Pulmonary artery endothelial cell (primary cell): ENCODE results near the gene ITSN1. TPM values are rescaled to one million over a fixed set of nuclear protein-coding genes. Genes with fewer than 3 reads are reported as not detected.

ENCODE experiments used
- total RNA-seq: library from RNA; depleted of rRNA; stranded (reverse); fragments of >200 nt; gene quantifications from 2 replicates; pipeline ENCODE4 v1.2.3, GENCODE V29; 2014

The ITSN1 gene
- total RNA-seq, 1 donor from 2014 or later: 66.4 TPM

Other genes starting within 250 kb of the ITSN1 start
- 63.6 and 68.8 TPM in 2 replicates for gene IFNGR2, start 239.1 kb upstream of the ITSN1 start, total RNA-seq
- gene TMEM50B, start 162.5 kb upstream of the ITSN1 start, total RNA-seq: 20.5 and 28.1 TPM in 2 replicates
- 0.79 and 1.2 TPM in 2 replicates for gene DNAJC28, start 150.8 kb upstream of the ITSN1 start, total RNA-seq
- 79.0 and 107 TPM in 2 replicates for gene GART, start 100.4 kb upstream of the ITSN1 start, total RNA-seq
- 128 and 173 TPM in 2 replicates for gene SON, start 99.5 kb upstream of the ITSN1 start, total RNA-seq
- gene DONSON, start 53.8 kb upstream of the ITSN1 start, total RNA-seq: 16.1 and 27.2 TPM in 2 replicates
- gene CRYZL1, start 760 bp upstream of the ITSN1 start, total RNA-seq: 29.3 and 34.8 TPM in 2 replicates